Measurements from ENCODE around the gene QKI. TPM values are rescaled to one million over a fixed set of nuclear protein-coding genes. Genes with fewer than 3 reads are reported as not detected.

QKI gene
- total and polyA plus RNA-seq, 2 of the 8 experiments (the other 6 are each of a cell fraction or from before 2014, with no cell fraction given), result 181 to 183 TPM

DNA sequence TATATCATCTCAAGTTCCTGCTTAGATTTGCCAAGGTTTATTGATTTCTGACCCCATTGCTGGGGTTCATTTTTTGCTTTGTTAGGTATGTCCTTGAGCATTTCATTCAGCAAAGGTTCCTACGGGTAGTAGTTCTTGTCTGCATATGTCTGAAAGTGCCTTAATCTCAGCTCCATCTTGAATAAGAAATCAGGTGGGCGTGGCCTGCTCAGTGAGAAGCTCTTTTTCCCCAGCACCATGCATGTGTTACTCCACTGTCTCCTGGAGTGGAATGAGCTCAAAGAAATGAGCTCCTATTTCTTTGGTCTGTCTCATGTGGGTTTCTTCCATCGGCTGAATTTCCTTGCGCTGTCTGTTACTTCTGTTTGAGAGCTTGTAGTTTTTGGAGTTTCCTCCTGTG lies 201.9 kb downstream of the QKI start:
- Histone ChIP-seq H2AK5ac (ENCODE audit: low read depth, low read length) (no peak overlapping the region), H3K4me3 (ENCODE audit: extremely low read depth in 1 of 4, insufficient read depth in 2 of 4, low read depth in 3 of 4, low read length in 4 of 4) (no peak overlapping the region), H3K9me3 (ENCODE audit: insufficient read depth in 2 of 2, low read depth in 1 of 2, low read length in 1 of 2) (no peaks in the 10 kb centered on the region), H3K9ac (replicated peaks in 1 of 4; ENCODE audit: extremely low read depth in 1 of 4, low read depth in 3 of 4, low read length in 3 of 4) (no peak overlapping the region), H3K79me1 (ENCODE audit: low read depth, low read length) (no peaks in the 10 kb centered on the region), H4K5ac (ENCODE audit: insufficient read length, low read depth, low read length) (no peak overlapping the region), H3K23me2 (ENCODE audit: low read depth, low read length) (no peaks in the 10 kb centered on the region; the same call in 1 of the 2 replicates), H3K79me2 (ENCODE audit: control insufficient read depth in 1 of 2, insufficient read depth in 2 of 2, low read length in 2 of 2) (no peaks in the 10 kb centered on the region), H2BK15ac (ENCODE audit: low read length) (no peak overlapping the region), H2BK5ac (ENCODE audit: low read depth, low read length) (no peak overlapping the region), H3K4ac (replicated peaks; ENCODE audit: insufficient read length, low read depth, low read length) (no peak overlapping the region), H3K4me1 (replicated peaks in 1 of 4; ENCODE audit: control insufficient read depth in 3 of 4, insufficient read depth in 4 of 4, low read length in 3 of 4) (peaks cover 0 to 3% (median 0%) of the 10 kb centered on the region in 4 experiments; a peak in 1 of 7 replicates), H2BK12ac (ENCODE audit: low read depth, low read length) (no peak overlapping the region), H3K23ac (ENCODE audit: insufficient read length) (no peak overlapping the region), H3K36me3 (ENCODE audit: control insufficient read depth in 2 of 4, insufficient read depth in 4 of 4, low read length in 3 of 4) (no peaks in the 10 kb centered on the region), H4K20me1 (replicated peaks in 1 of 2; ENCODE audit: control insufficient read depth in 1 of 2, insufficient read depth in 2 of 2, low read length in 2 of 2) (no peaks in the 10 kb centered on the region), H3K18ac (ENCODE audit: extremely low read depth, low read length) (no peak overlapping the region), H3K14ac (ENCODE audit: insufficient read length) (no peak overlapping the region), H3K4me2 (ENCODE audit: insufficient read depth in 1 of 2, low read depth in 2 of 2, low read length in 2 of 2) (no peak overlapping the region), H2BK20ac (ENCODE audit: low read length) (no peak overlapping the region), H3K27me3 (replicated peaks in 1 of 4; ENCODE audit: control insufficient read depth in 3 of 4, extremely low read depth in 1 of 4, insufficient read depth in 3 of 4, low read length in 3 of 4) (no peaks in the 10 kb centered on the region), H4K8ac (ENCODE audit: extremely low read depth, insufficient read depth, low read length) (no peak overlapping the region), H2BK120ac (replicated peaks; ENCODE audit: low read depth, low read length) (no peak overlapping the region), H3K56ac (replicated peaks; ENCODE audit: insufficient read length, low read depth, low read length) (no peak overlapping the region), H3K27ac (ENCODE audit: low read depth, low read length) (no peak overlapping the region), H4K91ac (replicated peaks; ENCODE audit: insufficient read length, low read length) (no peak overlapping the region), H2AFZ (ENCODE audit: low read length) (no peak overlapping the region)
- POLR2A ChIA-PET (ENCODE audit: partially characterized antibody), result interaction anchor here (1.0 kb wide), 1 partner anchor 26 kb away, joined by 3 read pairs; no protein-coding TSS in a partner anchor
- FAIRE-seq (no peak), DNase-seq (ENCODE audit: low read depth in 1 of 2, low spot score in 2 of 2) (no peak)
- CTCF ChIA-PET (ENCODE audit: partially characterized antibody), result interaction anchor here (0.8 to 1.0 kb wide), 2 partner anchors 18 to 1299 kb away, joined by 3 to 4 read pairs; no protein-coding TSS in a partner anchor
- no peak for TF ChIP-seq MAFK (IDR thresholded peaks at IDR 0.05; ENCODE audit: low read depth, low read length)
- TF ChIP-seq SIN3A (conservative IDR thresholded peaks at IDR 0.05 in 1 of 2, IDR thresholded peaks at IDR 0.05 in 1 of 2; ENCODE audit: low read depth in 1 of 2, low read length in 2 of 2), result no peak
- TF ChIP-seq SP1 (IDR thresholded peaks at IDR 0.05; ENCODE audit: low read depth, low read length), result no peak
- no peak for TF ChIP-seq CHD2 (IDR thresholded peaks at IDR 0.05; ENCODE audit: low read length)
- no peak for TF ChIP-seq NANOG (IDR thresholded peaks at IDR 0.05; ENCODE audit: insufficient read depth, low read depth, low read length, poor library complexity, severe bottlenecking)
- TF ChIP-seq HDAC2 (IDR thresholded peaks at IDR 0.05; ENCODE audit: borderline replicate concordance in 1 of 2, low read depth in 2 of 2, low read length in 2 of 2), result no peak
- no peak for TF ChIP-seq RBBP5 (IDR thresholded peaks at IDR 0.05; ENCODE audit: borderline replicate concordance, low read depth, low read length)
- TF ChIP-seq PHF8 (conservative IDR thresholded peaks at IDR 0.05; ENCODE audit: low read depth, low read length), result no peak
- no peak for TF ChIP-seq CTCF (IDR thresholded peaks at IDR 0.05; ENCODE audit: control extremely low read depth in 1 of 3, insufficient read depth in 1 of 3, low read depth in 1 of 3, low read length in 3 of 3)
- TF ChIP-seq SUZ12 (IDR thresholded peaks at IDR 0.05; ENCODE audit: low read length), result no peak
- TF ChIP-seq RXRA (IDR thresholded peaks at IDR 0.05; ENCODE audit: insufficient read depth, low read depth, low read length), result no peak
- WGBS, 2 experiments (ENCODE audit: extremely low coverage in 1 of 2, insufficient coverage in 1 of 2, insufficient read length in 1 of 2, insufficient replicate concordance in 2 of 2, low coverage in 1 of 2, low lambda C conversion rate in 2 of 2, missing lambda C conversion rate in 1 of 2), result 96% methylated on average over 4 of the region's 4 CpGs; no CpG with 5 or more reads in 1 of the 2 experiments
